Lung (tissue), 12 donors: ENCODE data around the gene EFHC2. TPM values are rescaled to one million over a fixed set of nuclear protein-coding genes. Genes with fewer than 3 reads are reported as not detected.

Experiments used
- ATAC-seq: fragments of 200-7000 bp; cut with Tn5 transposase; one replicate; pipeline ENCODE4 v1.9.1; 2020; ENCODE audit warnings: moderate number of reproducible peaks; ENCODE audit not compliant: insufficient read depth, low FRiP score
- DNase-seq, 3 donors: peaks; one replicate each; pipeline ENCODE4 v3.0.0-alpha.2; 2013 to 2017
- H3K27ac ChIP-seq, 2 donors: one replicate each; pipeline ENCODE4 v1.5.1; 2013; ENCODE audit warnings: mild to moderate bottlenecking in 2 of 2, moderate library complexity in 2 of 2, control low read depth in 1 of 2, inconsistent platforms in 1 of 2, low read depth in 1 of 2, low read length in 1 of 2
- H3K27me3 ChIP-seq, 3 donors: one replicate each; pipeline ENCODE4 v1.5.1; 2013; ENCODE audit warnings: low read length in 2 of 3; ENCODE audit not compliant: control insufficient read depth in 3 of 3, insufficient read depth in 3 of 3
- H3K36me3 ChIP-seq, 4 donors: one replicate each; pipeline ENCODE4 v1.5.1; 2013; ENCODE audit warnings: low read length in 4 of 4, mild to moderate bottlenecking in 1 of 4, moderate library complexity in 1 of 4; ENCODE audit not compliant: control insufficient read depth in 4 of 4, insufficient read depth in 4 of 4
- H3K4me1 ChIP-seq, 5 donors: one replicate each; pipeline ENCODE4 v1.5.1; 2013; ENCODE audit warnings: low read length in 5 of 5, mild to moderate bottlenecking in 2 of 5, moderate library complexity in 1 of 5; ENCODE audit not compliant: control insufficient read depth in 5 of 5, insufficient read depth in 5 of 5
- H3K4me3 ChIP-seq: one replicate; pipeline ENCODE4 v1.5.1; 2013; ENCODE audit warnings: mild to moderate bottlenecking, control low read depth, moderate library complexity
- H3K9ac ChIP-seq, 2 donors: one replicate each; pipeline ENCODE4 v1.5.1; 2013; ENCODE audit warnings: low read length in 2 of 2, control low read depth in 1 of 2; ENCODE audit not compliant: insufficient read depth in 1 of 2
- H3K9me3 ChIP-seq, 4 donors: one replicate each; pipeline ENCODE4 v1.5.1; 2013; ENCODE audit warnings: low read length in 3 of 4, mild to moderate bottlenecking in 1 of 4, moderate library complexity in 1 of 4; ENCODE audit not compliant: control insufficient read depth in 4 of 4, insufficient read depth in 3 of 4
- WGBS, 2 donors: extraction: QIAGEN DNeasy Blood & Tissue Kit; methylation state at CpG; one replicate each; pipeline ENCODE4 v1.1.7; 2013; 5-methylcytosine and 5-hydroxymethylcytosine counted together
- polyA plus RNA-seq, 2 donors: library from polyadenylated mRNA; stranded (reverse); fragments of 200-250 nt; gene quantifications; one replicate each; pipeline ENCODE4 v1.2.1, GENCODE V29; 2013
- total RNA-seq, 2 donors: library from RNA; depleted of rRNA in 1 of 2; stranded (reverse); fragments of >200 nt in 1 of 2; gene quantifications; one replicate each; pipeline ENCODE4 v1.2.1, GENCODE V29; 2014 to 2021
- TF ChIP-seq, protein P1 (sequence below): IDR thresholded peaks from 2 replicates; pipeline ENCODE4 v1.5.1; 2012; ENCODE audit warnings: mild to moderate bottlenecking; ENCODE audit errors: control extremely low read depth, extremely low read depth
- donor health status: control.
- donor health status: control.
- donor health status: Bipolar disorder and iron deficiency.
- donor health status: healthy.
- donor health status: DM: yes; HTN: yes; CAD: no.

EFHC2 gene
- total and polyA plus RNA-seq, 4 donors: 2.4 to 8.3 (median 5.0) TPM

GRCh38 chrX:44218465-44218864 lies 125.0 kb downstream of the EFHC2 start:
- ATAC-seq: no peak
- Histone ChIP-seq H3K4me3 (no peak overlapping the region), H3K4me1 (no peaks in the 10 kb centered on the region), H3K27ac (no peak overlapping the region), H3K9me3 (no peaks in the 10 kb centered on the region), H3K27me3 (peaks cover 0 to 30% (median 16%) of the 10 kb centered on the region in 3 donors), H3K36me3 (no peaks in the 10 kb centered on the region), H3K9ac (no peak overlapping the region)
- no peak for DNase-seq
- TF ChIP-seq, protein P1, sequence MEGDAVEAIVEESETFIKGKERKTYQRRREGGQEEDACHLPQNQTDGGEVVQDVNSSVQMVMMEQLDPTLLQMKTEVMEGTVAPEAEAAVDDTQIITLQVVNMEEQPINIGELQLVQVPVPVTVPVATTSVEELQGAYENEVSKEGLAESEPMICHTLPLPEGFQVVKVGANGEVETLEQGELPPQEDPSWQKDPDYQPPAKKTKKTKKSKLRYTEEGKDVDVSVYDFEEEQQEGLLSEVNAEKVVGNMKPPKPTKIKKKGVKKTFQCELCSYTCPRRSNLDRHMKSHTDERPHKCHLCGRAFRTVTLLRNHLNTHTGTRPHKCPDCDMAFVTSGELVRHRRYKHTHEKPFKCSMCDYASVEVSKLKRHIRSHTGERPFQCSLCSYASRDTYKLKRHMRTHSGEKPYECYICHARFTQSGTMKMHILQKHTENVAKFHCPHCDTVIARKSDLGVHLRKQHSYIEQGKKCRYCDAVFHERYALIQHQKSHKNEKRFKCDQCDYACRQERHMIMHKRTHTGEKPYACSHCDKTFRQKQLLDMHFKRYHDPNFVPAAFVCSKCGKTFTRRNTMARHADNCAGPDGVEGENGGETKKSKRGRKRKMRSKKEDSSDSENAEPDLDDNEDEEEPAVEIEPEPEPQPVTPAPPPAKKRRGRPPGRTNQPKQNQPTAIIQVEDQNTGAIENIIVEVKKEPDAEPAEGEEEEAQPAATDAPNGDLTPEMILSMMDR: no peak
- 88 to 92% methylated on average over 3 of the region's 3 CpGs for WGBS, 2 donors

GRCh38 chrX:44216171-44216570 lies 127.3 kb downstream of the EFHC2 start:
- ATAC-seq: no peak
- no peak for DNase-seq
- TF ChIP-seq, protein P1: no peak
- no peak overlapping the region for H3K9ac ChIP-seq
- no peaks in the 10 kb centered on the region for H3K36me3 ChIP-seq
- H3K9me3 ChIP-seq: no peaks in the 10 kb centered on the region
- peaks cover 0 to 25% (median 13%) of the 10 kb centered on the region in 3 donors for H3K27me3 ChIP-seq
- H3K4me3 ChIP-seq: no peak overlapping the region
- H3K4me1 ChIP-seq: no peaks in the 10 kb centered on the region
- WGBS, 2 donors: 80 to 92% methylated on average over 3 of the region's 3 CpGs
- no peak overlapping the region for H3K27ac ChIP-seq

DNA sequence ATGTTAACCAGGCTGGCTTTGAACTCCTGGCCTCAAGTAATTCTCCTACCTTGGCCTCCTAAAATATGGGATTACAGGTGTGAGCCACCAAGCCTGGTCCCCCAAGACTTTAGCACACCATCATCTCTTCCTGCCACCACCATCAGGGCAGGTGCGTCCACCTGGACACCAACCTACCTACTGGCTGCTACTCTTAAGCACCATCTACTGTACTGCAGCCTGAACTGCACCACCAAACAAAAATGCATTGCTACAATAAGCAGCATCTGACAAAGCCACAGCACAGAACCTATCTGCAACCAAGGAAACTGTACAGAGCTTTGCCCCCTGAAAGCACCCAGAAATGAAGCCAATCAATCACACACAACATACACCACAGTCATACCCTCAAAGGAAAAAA lies 139.7 kb downstream of the EFHC2 start:
- no peak for ATAC-seq
- peaks cover 0 to 11% (median 0%) of the 10 kb centered on the region in 3 donors for H3K27me3 ChIP-seq

GRCh38 chrX:44202596-44202995 lies 140.9 kb downstream of the EFHC2 start:
- Histone ChIP-seq H3K27me3 (peaks cover 0 to 11% (median 0%) of the 10 kb centered on the region in 3 donors), H3K27ac (no peak overlapping the region), H3K9me3 (peaks cover 0 to 2% (median 0%) of the 10 kb centered on the region in 4 donors), H3K4me3 (no peak overlapping the region), H3K9ac (no peak overlapping the region), H3K36me3 (no peaks in the 10 kb centered on the region), H3K4me1 (no peaks in the 10 kb centered on the region)
- ATAC-seq: no peak
- DNase-seq: no peak
- TF ChIP-seq, protein P1: no peak
- 77 to 82% methylated on average over 1 to 2 of the region's 2 CpGs for WGBS, 2 donors

More for the DNA sequence above, 139.7 kb downstream of the EFHC2 start:
- H3K4me1 ChIP-seq: no peaks in the 10 kb centered on the region
- peaks cover 0 to 2% (median 0%) of the 10 kb centered on the region in 4 donors for H3K9me3 ChIP-seq
- WGBS, 2 donors: 68 to 100% methylated on average over 1 of the region's 1 CpG
- no peaks in the 10 kb centered on the region for H3K36me3 ChIP-seq
- TF ChIP-seq, protein P1: no peak
- H3K4me3 ChIP-seq: no peak overlapping the region
- DNase-seq: no peak
- no peak overlapping the region for H3K27ac ChIP-seq
- no peak overlapping the region for H3K9ac ChIP-seq
